ENCODE measurements around the gene STX1A. TPM values are rescaled to one million over a fixed set of nuclear protein-coding genes. Genes with fewer than 3 reads are reported as not detected.
"Not testable (repeated sequence)": the region's sequence is repeated elsewhere in the genome, so short reads cannot be mapped to it uniquely, and the experiment has no call there.

The STX1A gene
- total RNA-seq, 1 donor from 2014 or later = 13.2 TPM

- no peaks in the 10 kb centered on the region for H3K36me3 Mint-ChIP-seq (ENCODE audit: low read depth, unreplicated experiment)
- H3K9me3 Mint-ChIP-seq (ENCODE audit: unreplicated experiment) = no peaks in the 10 kb centered on the region
These were observed 8.5 kb upstream of the STX1A start for GRCh38 chr7:73727952-73728351.

GRCh38 chr7:73726083-73726466 is 6.6 kb upstream of the STX1A start:
- Mint-ChIP-seq H3K4me3 (ENCODE audit: unreplicated experiment) (no peak overlapping the region), H3K9me3 (ENCODE audit: unreplicated experiment) (no peaks in the 10 kb centered on the region), H3K27ac (ENCODE audit: unreplicated experiment) (no peak overlapping the region), H3K36me3 (ENCODE audit: low read depth, unreplicated experiment) (no peaks in the 10 kb centered on the region), H3K27me3 (ENCODE audit: unreplicated experiment) (peaks cover 6% of the 10 kb centered on the region), H3K4me1 (ENCODE audit: unreplicated experiment) (peaks cover 4% of the 10 kb centered on the region)
- TF ChIP-seq CTCF (IDR thresholded peaks at IDR 0.05; ENCODE audit: unreplicated experiment) = peak; percentile 29
- no peak for DNase-seq (ENCODE audit: low spot score)

More at GRCh38 chr7:73727952-73728351, 8.5 kb upstream of the STX1A start:
- H3K27ac Mint-ChIP-seq (ENCODE audit: unreplicated experiment) = no peak overlapping the region
- no peak for DNase-seq (ENCODE audit: low spot score)
- H3K27me3 Mint-ChIP-seq (ENCODE audit: unreplicated experiment) = peaks cover 2% of the 10 kb centered on the region
- no peak overlapping the region for H3K4me3 Mint-ChIP-seq (ENCODE audit: unreplicated experiment)
- H3K4me1 Mint-ChIP-seq (ENCODE audit: unreplicated experiment) = peaks cover 4% of the 10 kb centered on the region
- TF ChIP-seq CTCF (IDR thresholded peaks at IDR 0.05; ENCODE audit: unreplicated experiment) = no peak

GRCh38 chr7:73723813-73724212 is 4.3 kb upstream of the STX1A start:
- no peak overlapping the region for H3K27ac Mint-ChIP-seq (ENCODE audit: unreplicated experiment)
- no peak for TF ChIP-seq CTCF (IDR thresholded peaks at IDR 0.05; ENCODE audit: unreplicated experiment)
- H3K9me3 Mint-ChIP-seq (ENCODE audit: unreplicated experiment) = no peaks in the 10 kb centered on the region
- H3K4me1 Mint-ChIP-seq (ENCODE audit: unreplicated experiment) = peaks cover 2% of the 10 kb centered on the region
- no peak overlapping the region for H3K4me3 Mint-ChIP-seq (ENCODE audit: unreplicated experiment)
- H3K27me3 Mint-ChIP-seq (ENCODE audit: unreplicated experiment) = peaks cover 12% of the 10 kb centered on the region
- H3K36me3 Mint-ChIP-seq (ENCODE audit: low read depth, unreplicated experiment) = no peaks in the 10 kb centered on the region
- no peak for DNase-seq (ENCODE audit: low spot score)

GRCh38 chr7:73722785-73723184 is 3.3 kb upstream of the STX1A start:
- Mint-ChIP-seq H3K27ac (ENCODE audit: unreplicated experiment) (no peak overlapping the region), H3K4me1 (ENCODE audit: unreplicated experiment) (peaks cover 5% of the 10 kb centered on the region), H3K4me3 (ENCODE audit: unreplicated experiment) (no peak overlapping the region), H3K27me3 (ENCODE audit: unreplicated experiment) (peaks cover 12% of the 10 kb centered on the region), H3K36me3 (ENCODE audit: low read depth, unreplicated experiment) (no peaks in the 10 kb centered on the region), H3K9me3 (ENCODE audit: unreplicated experiment) (no peaks in the 10 kb centered on the region)
- DNase-seq (ENCODE audit: low spot score) = no peak
- no peak for TF ChIP-seq CTCF (IDR thresholded peaks at IDR 0.05; ENCODE audit: unreplicated experiment)

GRCh38 chr7:73722182-73722581 is 2.7 kb upstream of the STX1A start:
- not testable (repeated sequence) for H3K4me3 Mint-ChIP-seq (ENCODE audit: unreplicated experiment)

More at GRCh38 chr7:73722182-73722581, 2.7 kb upstream of the STX1A start:
- H3K27me3 Mint-ChIP-seq (ENCODE audit: unreplicated experiment) = peaks cover 12% of the 10 kb centered on the region
- H3K4me1 Mint-ChIP-seq (ENCODE audit: unreplicated experiment); H3K36me3 Mint-ChIP-seq (ENCODE audit: low read depth, unreplicated experiment); DNase-seq (ENCODE audit: low spot score); H3K9me3 Mint-ChIP-seq (ENCODE audit: unreplicated experiment); H3K27ac Mint-ChIP-seq (ENCODE audit: unreplicated experiment): not testable (repeated sequence)

All from endothelial cell (in vitro differentiated cells).